ENCODE results near the gene EHMT2. TPM values are rescaled to one million over a fixed set of nuclear protein-coding genes. Genes with fewer than 3 reads are reported as not detected.

The EHMT2 gene
- total and polyA plus RNA-seq, 2 of the 13 experiments (the other 11 are each of a cell fraction or from before 2014, with no cell fraction given), result 55.2 to 69.2 TPM

GRCh38 chr6:31834367-31835250, 62.9 kb downstream of the EHMT2 start (continued):
- TF ChIP-seq ARID5B (CRISPR knock-in tag; IDR thresholded peaks at IDR 0.05) (no peak), PAXIP1 (CRISPR knock-in tag; conservative IDR thresholded peaks at IDR 0.05) (peak; percentile 56; the same call in 1 of the 2 replicates), ZNF230 (CRISPR knock-in tag; IDR thresholded peaks at IDR 0.05) (peak; percentile 92), NFKBIZ (CRISPR knock-in tag; IDR thresholded peaks at IDR 0.05) (0 out of 2 replicates have a peak, but pooled peaks have one; percentile 65), MEIS2 (CRISPR knock-in tag; IDR thresholded peaks at IDR 0.05) (peak; percentile 17), CC2D1A (CRISPR knock-in tag; IDR thresholded peaks at IDR 0.05) (no peak), ZNF354B (CRISPR knock-in tag; IDR thresholded peaks at IDR 0.05) (peak; percentile 77; the same call in 1 of the 2 replicates), ZBTB25 (CRISPR knock-in tag; IDR thresholded peaks at IDR 0.05) (peak; percentile 83; the same call in 1 of the 2 replicates), MTF2 (CRISPR knock-in tag; IDR thresholded peaks at IDR 0.05; ENCODE audit: borderline replicate concordance) (no peak), SMAD3 (CRISPR knock-in tag; IDR thresholded peaks at IDR 0.05) (0 out of 2 replicates have a peak, but pooled peaks have one; percentile 58), JARID2 (CRISPR knock-in tag; IDR thresholded peaks at IDR 0.05; ENCODE audit: insufficient replicate concordance) (peak; percentile 92), DNMT1 (CRISPR knock-in tag; IDR thresholded peaks at IDR 0.05) (no peak; the same call in 1 of the 2 replicates), ZMAT3 (CRISPR knock-in tag; conservative IDR thresholded peaks at IDR 0.05) (0 out of 2 replicates have a peak, but pooled peaks have one; percentile 61), HNF4G (IDR thresholded peaks at IDR 0.05; ENCODE audit: borderline replicate concordance, low read depth, low read length) (peak; percentile 80), HNF4G (CRISPR knock-in tag; IDR thresholded peaks at IDR 0.05; ENCODE audit: borderline replicate concordance, low read depth) (peak; percentile 17; the same call in 1 of the 2 replicates), RARA (CRISPR knock-in tag; IDR thresholded peaks at IDR 0.05) (peak; percentile 32; the same call in 1 of the 2 replicates), DNMT3B (CRISPR knock-in tag; conservative IDR thresholded peaks at IDR 0.05) (peak; percentile 82; the same call in 1 of the 2 replicates), KAT7 (CRISPR knock-in tag; IDR thresholded peaks at IDR 0.05; ENCODE audit: borderline replicate concordance) (peak; percentile 85; the same call in 1 of the 2 replicates)
- TF ChIP-seq, protein P1, sequence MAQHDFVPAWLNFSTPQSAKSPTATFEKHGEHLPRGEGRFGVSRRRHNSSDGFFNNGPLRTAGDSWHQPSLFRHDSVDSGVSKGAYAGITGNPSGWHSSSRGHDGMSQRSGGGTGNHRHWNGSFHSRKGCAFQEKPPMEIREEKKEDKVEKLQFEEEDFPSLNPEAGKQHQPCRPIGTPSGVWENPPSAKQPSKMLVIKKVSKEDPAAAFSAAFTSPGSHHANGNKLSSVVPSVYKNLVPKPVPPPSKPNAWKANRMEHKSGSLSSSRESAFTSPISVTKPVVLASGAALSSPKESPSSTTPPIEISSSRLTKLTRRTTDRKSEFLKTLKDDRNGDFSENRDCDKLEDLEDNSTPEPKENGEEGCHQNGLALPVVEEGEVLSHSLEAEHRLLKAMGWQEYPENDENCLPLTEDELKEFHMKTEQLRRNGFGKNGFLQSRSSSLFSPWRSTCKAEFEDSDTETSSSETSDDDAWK (CRISPR knock-in tag; IDR thresholded peaks at IDR 0.05), result no peak

Data from HepG2 (cell line).